Hepatocyte (in vitro differentiated cells): ENCODE data around the gene STAT4.

Experiments
- CTCF ChIP-seq: fragments of 200-600 bp; sonication (generic); IDR thresholded peaks from 2 replicates; pipeline ENCODE4 v1.5.1; 2016; ENCODE audit warnings: antibody characterized with exemption, mild to moderate bottlenecking; ENCODE audit not compliant: poor library complexity
- EZH2 ChIP-seq: fragments of 200-600 bp; sonication (generic); IDR thresholded peaks from 2 replicates; pipeline ENCODE4 v1.6.1; 2016; ENCODE audit warnings: antibody characterized with exemption, mild to moderate bottlenecking, borderline replicate concordance
- EZH2phosphoT487 ChIP-seq: fragments of 200-600 bp; sonication (generic); IDR thresholded peaks from one replicate; pipeline ENCODE4 v1.6.1; 2018; ENCODE audit warnings: antibody characterized with exemption, mild to moderate bottlenecking, low read depth, moderate library complexity; ENCODE audit not compliant: unreplicated experiment, severe bottlenecking

GRCh38 chr2:191053256-191053655 is 97.5 kb downstream of the STAT4 start:
- TF ChIP-seq CTCF, result no peak
- no peak for TF ChIP-seq EZH2
- TF ChIP-seq EZH2phosphoT487, result no peak
